Measurements from ENCODE around the gene KLHDC3.

GRCh38 chr6:43001843-43002242 is 12.2 kb upstream of the KLHDC3 start:
- TF ChIP-seq CTCF (conservative IDR thresholded peaks at IDR 0.05 in 1 of 2, IDR thresholded peaks at IDR 0.05 in 1 of 2; ENCODE audit: low read depth in 1 of 2, low read length in 2 of 2) (no peak), EZH2 (IDR thresholded peaks at IDR 0.05; ENCODE audit: low read length, missing control alignments) (no peak)
